ENCODE results near the gene PRKN. TPM values are rescaled to one million over a fixed set of nuclear protein-coding genes. Genes with fewer than 3 reads are reported as not detected.

Gene PRKN
- total RNA-seq, 1 donor from 2014 or later: not detected

DNA sequence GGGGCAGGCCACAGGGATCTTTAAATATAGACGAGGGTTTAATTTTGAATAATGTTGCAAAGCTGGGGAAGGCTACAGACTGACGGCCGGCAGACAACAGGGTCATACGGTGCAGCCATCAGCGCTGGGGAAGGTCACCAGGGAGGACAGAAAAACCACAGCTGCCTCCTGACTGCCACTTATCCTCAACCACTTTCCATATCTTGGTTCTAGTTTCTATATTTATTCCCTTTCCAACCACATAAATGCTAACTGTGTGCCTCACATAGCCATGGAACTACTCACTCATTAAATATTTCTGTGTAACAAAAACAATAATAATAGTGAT, 1368.0 kb downstream of the PRKN start:
- intact Hi-C loops (cut with micrococcal nuclease): no loop called here
- no peaks in the 10 kb centered on the region for H3K4me1 Mint-ChIP-seq (ENCODE audit: low read depth)
- peaks cover 1% of the 10 kb centered on the region for H3K36me3 Mint-ChIP-seq (ENCODE audit: low read depth)
- no peak for DNase-seq (ENCODE audit: low spot score)
- H3K4me3 Mint-ChIP-seq: no peak overlapping the region
- H3K27me3 Mint-ChIP-seq (ENCODE audit: insufficient read depth): no peaks in the 10 kb centered on the region
- no peak overlapping the region for H3K27ac Mint-ChIP-seq
- H3K9me3 Mint-ChIP-seq: peaks cover 10% of the 10 kb centered on the region

DNA sequence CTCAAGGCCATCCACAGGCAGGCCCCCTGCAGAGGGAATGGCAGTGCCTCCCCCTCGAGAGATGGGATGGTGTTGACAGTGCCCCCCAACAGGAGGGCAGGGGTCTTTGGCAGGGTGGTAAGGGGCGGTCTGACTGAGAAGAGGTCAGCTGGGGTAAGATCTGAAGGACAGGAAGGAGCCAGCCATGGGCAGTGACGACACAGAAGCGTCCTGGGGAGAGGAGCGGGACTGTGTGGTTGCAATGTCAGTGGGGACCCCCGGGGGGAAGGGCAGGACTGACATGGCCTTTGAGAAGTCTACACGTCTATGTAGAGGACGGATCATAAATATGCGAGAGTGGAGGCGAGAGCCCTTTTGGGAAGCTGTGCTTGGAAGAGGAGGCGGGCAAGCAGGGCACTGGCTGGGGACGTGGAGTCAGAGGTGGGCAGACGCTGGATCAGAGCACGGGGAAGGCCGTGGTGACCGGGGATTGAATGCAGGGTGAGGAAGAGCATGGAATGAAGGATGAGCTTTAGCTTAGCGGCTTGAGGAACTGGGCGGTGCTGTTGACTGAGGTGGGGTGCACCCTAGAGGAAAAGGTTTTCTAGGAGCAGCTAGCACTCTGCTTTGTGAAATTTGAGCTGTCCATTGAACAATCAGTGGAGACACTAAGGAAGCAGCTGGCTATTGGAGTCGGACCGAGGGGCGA, 1371.3 kb downstream of the PRKN start:
- intact Hi-C loops (cut with micrococcal nuclease): no loop called here
- Mint-ChIP-seq H3K27ac (no peak overlapping the region), H3K4me1 (ENCODE audit: low read depth) (no peaks in the 10 kb centered on the region), H3K36me3 (ENCODE audit: low read depth) (no peaks in the 10 kb centered on the region), H3K9me3 (peaks cover 4% of the 10 kb centered on the region), H3K4me3 (no peak overlapping the region), H3K27me3 (ENCODE audit: insufficient read depth) (no peaks in the 10 kb centered on the region)
- DNase-seq (ENCODE audit: low spot score): no peak

GRCh38 chr6:161355696-161356095, 1371.9 kb downstream of the PRKN start:
- Mint-ChIP-seq H3K9me3 (no peaks in the 10 kb centered on the region), H3K27me3 (ENCODE audit: insufficient read depth) (no peaks in the 10 kb centered on the region), H3K27ac (no peak overlapping the region), H3K36me3 (ENCODE audit: low read depth) (no peaks in the 10 kb centered on the region), H3K4me1 (ENCODE audit: low read depth) (no peaks in the 10 kb centered on the region), H3K4me3 (no peak overlapping the region)
- intact Hi-C loops (cut with micrococcal nuclease): no loop called here
- no peak for DNase-seq (ENCODE audit: low spot score)

- DNase-seq (ENCODE audit: low spot score): no peak
- H3K36me3 Mint-ChIP-seq (ENCODE audit: low read depth): no peaks in the 10 kb centered on the region
- no peaks in the 10 kb centered on the region for H3K27me3 Mint-ChIP-seq (ENCODE audit: insufficient read depth)
- intact Hi-C loops (cut with micrococcal nuclease): no loop called here
- no peaks in the 10 kb centered on the region for H3K9me3 Mint-ChIP-seq
- no peak overlapping the region for H3K27ac Mint-ChIP-seq
- no peak overlapping the region for H3K4me3 Mint-ChIP-seq
- H3K4me1 Mint-ChIP-seq (ENCODE audit: low read depth): no peaks in the 10 kb centered on the region
Measured at GRCh38 chr6:161354956-161355355, 1372.6 kb downstream of the PRKN start.

DNA sequence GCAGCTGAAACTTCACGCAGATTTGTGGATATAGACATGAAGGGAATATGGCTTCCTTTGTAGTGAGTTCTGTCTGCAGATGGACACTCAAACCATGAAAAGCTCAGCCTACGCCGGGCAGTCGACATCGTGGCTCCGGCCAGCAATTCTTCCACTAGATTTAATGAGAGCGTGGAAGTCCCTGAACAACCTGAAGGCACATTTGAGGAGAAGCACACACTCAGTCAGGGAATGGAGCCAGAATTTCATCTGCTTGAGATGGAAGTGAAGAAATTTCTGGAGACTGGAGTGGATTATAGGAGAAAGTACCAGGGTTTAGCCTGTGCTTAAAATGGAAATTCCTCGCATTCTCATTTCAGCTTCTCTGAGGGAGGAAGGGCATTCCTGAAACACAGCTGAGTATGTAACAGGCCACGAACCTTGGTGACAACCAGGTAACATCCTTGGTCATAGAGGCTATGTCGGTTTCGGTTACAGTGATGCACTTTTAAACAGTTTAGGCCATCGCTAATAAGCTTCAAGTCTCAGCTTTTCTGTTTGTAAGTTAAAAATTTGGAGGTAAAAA, 1373.2 kb downstream of the PRKN start:
- Mint-ChIP-seq H3K9me3 (no peaks in the 10 kb centered on the region), H3K36me3 (ENCODE audit: low read depth) (no peaks in the 10 kb centered on the region), H3K4me3 (no peak overlapping the region), H3K4me1 (ENCODE audit: low read depth) (no peaks in the 10 kb centered on the region), H3K27me3 (ENCODE audit: insufficient read depth) (no peaks in the 10 kb centered on the region), H3K27ac (no peak overlapping the region)
- intact Hi-C loops (cut with micrococcal nuclease): no loop called here
- no peak for DNase-seq (ENCODE audit: low spot score)

DNA sequence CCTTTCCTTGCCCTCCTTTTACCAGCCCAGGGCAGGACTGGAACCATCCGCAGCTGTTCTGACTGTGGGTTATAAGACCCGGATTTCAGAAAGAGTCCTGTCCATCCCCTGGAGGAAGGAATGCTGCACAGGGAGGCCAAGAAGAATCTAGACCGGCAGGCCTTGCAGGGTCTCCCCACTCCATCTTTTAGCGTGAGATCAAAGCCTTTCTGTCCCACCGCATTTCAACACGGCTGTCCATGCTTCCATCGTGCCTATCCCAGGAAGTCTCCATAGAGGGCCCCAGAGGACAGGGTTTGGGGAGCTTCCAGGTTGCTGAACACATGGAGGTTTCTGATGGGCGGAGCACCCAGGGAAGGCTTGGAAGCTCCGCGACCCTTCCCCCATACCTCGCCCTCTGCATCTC, 1374.4 kb downstream of the PRKN start:
- intact Hi-C loops (cut with micrococcal nuclease): no loop called here
- no peak for DNase-seq (ENCODE audit: low spot score)
- H3K36me3 Mint-ChIP-seq (ENCODE audit: low read depth): no peaks in the 10 kb centered on the region
- H3K9me3 Mint-ChIP-seq: no peaks in the 10 kb centered on the region
- H3K27me3 Mint-ChIP-seq (ENCODE audit: insufficient read depth): no peaks in the 10 kb centered on the region
- no peaks in the 10 kb centered on the region for H3K4me1 Mint-ChIP-seq (ENCODE audit: low read depth)
- H3K27ac Mint-ChIP-seq: no peak overlapping the region
- H3K4me3 Mint-ChIP-seq: no peak overlapping the region

- Mint-ChIP-seq H3K4me1 (ENCODE audit: low read depth) (no peaks in the 10 kb centered on the region), H3K4me3 (no peak overlapping the region), H3K27ac (no peak overlapping the region), H3K27me3 (ENCODE audit: insufficient read depth) (no peaks in the 10 kb centered on the region), H3K36me3 (ENCODE audit: low read depth) (no peaks in the 10 kb centered on the region), H3K9me3 (no peaks in the 10 kb centered on the region)
- no peak for DNase-seq (ENCODE audit: low spot score)
- intact Hi-C loops (cut with micrococcal nuclease): no loop called here
Measured at GRCh38 chr6:161351858-161352257, 1375.7 kb downstream of the PRKN start.

GRCh38 chr6:161349886-161350285, 1377.7 kb downstream of the PRKN start:
- intact Hi-C loops (cut with micrococcal nuclease): no loop called here
- Mint-ChIP-seq H3K9me3 (no peaks in the 10 kb centered on the region), H3K36me3 (ENCODE audit: low read depth) (no peaks in the 10 kb centered on the region), H3K27ac (no peak overlapping the region), H3K4me3 (no peak overlapping the region), H3K27me3 (ENCODE audit: insufficient read depth) (no peaks in the 10 kb centered on the region), H3K4me1 (ENCODE audit: low read depth) (no peaks in the 10 kb centered on the region)
- DNase-seq (ENCODE audit: low spot score): no peak

DNA sequence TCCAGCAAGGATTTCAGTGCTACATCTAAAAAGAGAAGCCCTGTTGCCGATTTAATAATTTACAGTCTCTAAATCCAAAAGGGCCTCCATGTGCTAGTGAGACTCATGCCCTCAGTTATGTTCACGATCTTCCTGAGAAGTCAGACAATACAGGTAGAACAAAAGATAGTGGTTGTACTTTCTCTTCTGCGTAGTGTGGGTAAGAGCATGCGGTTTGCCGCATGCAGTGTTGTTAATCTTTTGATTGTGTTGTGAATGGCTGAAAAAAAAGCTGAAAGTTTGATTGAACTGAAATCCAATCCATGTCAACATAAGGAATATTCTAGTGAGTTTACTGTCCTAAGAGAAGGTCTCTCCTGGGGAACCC, 1379.0 kb downstream of the PRKN start:
- Mint-ChIP-seq H3K9me3 (no peaks in the 10 kb centered on the region), H3K36me3 (ENCODE audit: low read depth) (no peaks in the 10 kb centered on the region), H3K4me3 (no peak overlapping the region), H3K27ac (no peak overlapping the region), H3K4me1 (ENCODE audit: low read depth) (no peaks in the 10 kb centered on the region), H3K27me3 (ENCODE audit: insufficient read depth) (no peaks in the 10 kb centered on the region)
- intact Hi-C loops (cut with micrococcal nuclease): no loop called here
- no peak for DNase-seq (ENCODE audit: low spot score)

DNA sequence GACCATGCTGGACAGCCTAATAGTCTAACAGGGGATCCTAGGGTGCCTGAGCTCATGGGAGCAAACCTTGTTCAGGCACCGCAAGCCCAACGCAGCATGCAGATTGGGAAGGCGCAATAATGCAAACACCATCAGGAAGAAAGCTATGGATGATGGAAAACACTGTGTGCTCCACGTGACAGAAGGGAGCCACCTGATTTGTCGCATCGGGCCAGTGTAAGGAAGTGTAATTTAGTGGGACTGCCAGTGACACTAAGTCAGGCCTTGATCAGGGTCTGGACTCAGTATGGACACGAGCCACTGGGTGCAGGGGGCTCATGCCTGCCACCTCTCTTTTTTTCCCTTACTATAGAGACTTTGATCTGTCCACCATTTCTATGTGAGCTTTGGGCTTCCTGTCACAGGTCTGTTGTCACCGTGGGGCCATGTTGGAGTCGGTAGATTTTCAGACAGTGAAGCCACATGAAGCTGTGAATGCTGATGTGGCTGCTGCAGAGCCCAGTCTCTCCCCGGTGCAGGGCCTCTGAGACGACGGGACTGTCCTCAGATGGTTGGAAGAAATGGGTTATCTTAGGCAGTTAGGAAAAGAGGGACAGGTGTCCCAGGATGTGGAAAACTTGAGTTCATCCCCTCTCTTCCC, 1379.5 kb downstream of the PRKN start:
- intact Hi-C loops (cut with micrococcal nuclease): no loop called here
- no peak for DNase-seq (ENCODE audit: low spot score)

DNA sequence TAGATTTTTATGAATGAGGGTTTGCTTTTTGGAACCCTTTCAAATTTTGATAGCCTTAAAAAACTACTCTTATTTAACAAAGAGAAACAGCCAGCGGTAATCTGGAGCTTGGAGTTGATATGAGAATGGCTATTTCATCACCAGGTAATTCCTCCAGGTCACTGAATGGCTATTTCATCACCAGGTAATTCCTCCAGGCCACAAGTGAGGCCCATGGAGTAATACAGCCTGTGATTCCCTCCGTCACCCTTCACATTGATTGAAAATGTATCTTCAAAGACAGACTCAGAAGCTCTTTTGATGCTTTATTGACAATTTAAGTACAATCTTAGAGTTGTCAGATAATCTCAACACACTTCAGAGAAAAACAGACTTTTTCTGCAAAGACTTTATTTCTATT, 1380.4 kb downstream of the PRKN start:
- Mint-ChIP-seq H3K27ac (no peak overlapping the region), H3K27me3 (ENCODE audit: insufficient read depth) (peaks cover 3% of the 10 kb centered on the region), H3K36me3 (ENCODE audit: low read depth) (no peaks in the 10 kb centered on the region), H3K9me3 (no peaks in the 10 kb centered on the region), H3K4me3 (no peak overlapping the region), H3K4me1 (ENCODE audit: low read depth) (no peaks in the 10 kb centered on the region)
- intact Hi-C loops (cut with micrococcal nuclease): no loop called here
- DNase-seq (ENCODE audit: low spot score): no peak

More for the DNA sequence above, 1379.5 kb downstream of the PRKN start:
- Mint-ChIP-seq H3K9me3 (no peaks in the 10 kb centered on the region), H3K36me3 (ENCODE audit: low read depth) (no peaks in the 10 kb centered on the region), H3K27ac (no peak overlapping the region), H3K4me1 (ENCODE audit: low read depth) (no peaks in the 10 kb centered on the region), H3K27me3 (ENCODE audit: insufficient read depth) (peaks cover under 1% of the 10 kb centered on the region), H3K4me3 (no peak overlapping the region)

- DNase-seq (ENCODE audit: low spot score): no peak
- intact Hi-C loops (cut with micrococcal nuclease): no loop called here
- Mint-ChIP-seq H3K27ac (no peak overlapping the region), H3K36me3 (ENCODE audit: low read depth) (no peaks in the 10 kb centered on the region), H3K9me3 (no peaks in the 10 kb centered on the region), H3K27me3 (ENCODE audit: insufficient read depth) (peaks cover 3% of the 10 kb centered on the region), H3K4me3 (no peak overlapping the region), H3K4me1 (ENCODE audit: low read depth) (no peaks in the 10 kb centered on the region)
Measured at GRCh38 chr6:161346717-161347116, 1380.8 kb downstream of the PRKN start.

- H3K27ac Mint-ChIP-seq: no peak overlapping the region
- H3K27me3 Mint-ChIP-seq (ENCODE audit: insufficient read depth): peaks cover 7% of the 10 kb centered on the region
- H3K4me1 Mint-ChIP-seq (ENCODE audit: low read depth): no peaks in the 10 kb centered on the region
- H3K9me3 Mint-ChIP-seq: no peaks in the 10 kb centered on the region
- intact Hi-C loops (cut with micrococcal nuclease): no loop called here
- DNase-seq (ENCODE audit: low spot score): no peak
- no peaks in the 10 kb centered on the region for H3K36me3 Mint-ChIP-seq (ENCODE audit: low read depth)
- no peak overlapping the region for H3K4me3 Mint-ChIP-seq
Measured at GRCh38 chr6:161344626-161345025, 1382.9 kb downstream of the PRKN start.
